ENCODE data around the gene SMIM22. TPM values are rescaled to one million over a fixed set of nuclear protein-coding genes. Genes with fewer than 3 reads are reported as not detected.

The SMIM22 gene
- total and polyA plus RNA-seq, 2 donors (not counting 1 experiment from before 2014, with no cell fraction given) = not detected

- DNase-seq (ENCODE audit: low read depth in 2 of 2) = no peak
- no peak overlapping the region for H3K4me2 ChIP-seq (ENCODE audit: extremely low read depth, insufficient read depth, low read length)
- H3K9ac ChIP-seq (ENCODE audit: insufficient read depth, low read length) = no peak overlapping the region
- no peak overlapping the region for H3K4me3 ChIP-seq (replicated peaks in 1 of 4; ENCODE audit: control extremely low read depth in 1 of 4, insufficient read depth in 1 of 4, low read depth in 3 of 4, low read length in 4 of 4)
- H3K27me3 ChIP-seq (ENCODE audit: control insufficient read depth, insufficient read depth, low read length) = no peaks in the 10 kb centered on the region
- H3K79me2 ChIP-seq (ENCODE audit: control insufficient read depth, insufficient read depth, low read length) = no peaks in the 10 kb centered on the region
- no peaks in the 10 kb centered on the region for H3K36me3 ChIP-seq (ENCODE audit: control insufficient read depth, insufficient read depth, low read length)
- H3K27ac ChIP-seq (ENCODE audit: insufficient read depth, low read length) = no peak overlapping the region
- no peaks in the 10 kb centered on the region for H3K4me1 ChIP-seq (ENCODE audit: control insufficient read depth, extremely low read depth, insufficient read depth, low read length)
- H3K9me3 ChIP-seq (ENCODE audit: control insufficient read depth, insufficient read depth, low read depth, low read length) = no peaks in the 10 kb centered on the region
- H4K20me1 ChIP-seq (ENCODE audit: control insufficient read depth, extremely low read depth, insufficient read depth, low read length) = no peaks in the 10 kb centered on the region
- TF ChIP-seq CTCF (conservative IDR thresholded peaks at IDR 0.05 in 1 of 2, IDR thresholded peaks at IDR 0.05 in 1 of 2; ENCODE audit: low read depth in 1 of 2, low read length in 2 of 2) (no peak), EZH2 (IDR thresholded peaks at IDR 0.05; ENCODE audit: low read length, missing control alignments) (no peak)
- no peak overlapping the region for H2AFZ ChIP-seq (ENCODE audit: low read length)
Observed at GRCh38 chr16:4777339-4778049, 17.7 kb upstream of the SMIM22 start.

- no peak overlapping the region for H3K9ac ChIP-seq (ENCODE audit: insufficient read depth, low read length)
- H3K4me1 ChIP-seq (ENCODE audit: control insufficient read depth, extremely low read depth, insufficient read depth, low read length) = no peaks in the 10 kb centered on the region
- H3K27ac ChIP-seq (ENCODE audit: insufficient read depth, low read length) = no peak overlapping the region
- H3K4me2 ChIP-seq (ENCODE audit: extremely low read depth, insufficient read depth, low read length) = no peak overlapping the region
- no peak overlapping the region for H3K4me3 ChIP-seq (replicated peaks in 1 of 4; ENCODE audit: control extremely low read depth in 1 of 4, insufficient read depth in 1 of 4, low read depth in 3 of 4, low read length in 4 of 4)
- H3K36me3 ChIP-seq (ENCODE audit: control insufficient read depth, insufficient read depth, low read length) = no peaks in the 10 kb centered on the region
- H3K27me3 ChIP-seq (ENCODE audit: control insufficient read depth, insufficient read depth, low read length) = no peaks in the 10 kb centered on the region
- no peaks in the 10 kb centered on the region for H3K9me3 ChIP-seq (ENCODE audit: control insufficient read depth, insufficient read depth, low read depth, low read length)
- no peak overlapping the region for H2AFZ ChIP-seq (ENCODE audit: low read length)
- no peak for DNase-seq (ENCODE audit: low read depth in 2 of 2)
- H3K79me2 ChIP-seq (ENCODE audit: control insufficient read depth, insufficient read depth, low read length) = no peaks in the 10 kb centered on the region
- TF ChIP-seq CTCF (conservative IDR thresholded peaks at IDR 0.05 in 1 of 2, IDR thresholded peaks at IDR 0.05 in 1 of 2; ENCODE audit: low read depth in 1 of 2, low read length in 2 of 2) (no peak), EZH2 (IDR thresholded peaks at IDR 0.05; ENCODE audit: low read length, missing control alignments) (no peak)
- no peaks in the 10 kb centered on the region for H4K20me1 ChIP-seq (ENCODE audit: control insufficient read depth, extremely low read depth, insufficient read depth, low read length)
Observed at GRCh38 chr16:4778050-4778392, 17.1 kb upstream of the SMIM22 start.

GRCh38 chr16:4780235-4780634 is 14.9 kb upstream of the SMIM22 start:
- Histone ChIP-seq H3K4me1 (ENCODE audit: control insufficient read depth, extremely low read depth, insufficient read depth, low read length) (no peaks in the 10 kb centered on the region), H4K20me1 (ENCODE audit: control insufficient read depth, extremely low read depth, insufficient read depth, low read length) (no peaks in the 10 kb centered on the region), H3K27ac (ENCODE audit: insufficient read depth, low read length) (no peak overlapping the region), H3K9me3 (ENCODE audit: control insufficient read depth, insufficient read depth, low read depth, low read length) (no peaks in the 10 kb centered on the region), H3K9ac (ENCODE audit: insufficient read depth, low read length) (no peak overlapping the region), H3K4me3 (replicated peaks in 1 of 4; ENCODE audit: control extremely low read depth in 1 of 4, insufficient read depth in 1 of 4, low read depth in 3 of 4, low read length in 4 of 4) (no peak overlapping the region), H3K4me2 (ENCODE audit: extremely low read depth, insufficient read depth, low read length) (no peak overlapping the region), H3K36me3 (ENCODE audit: control insufficient read depth, insufficient read depth, low read length) (no peaks in the 10 kb centered on the region), H2AFZ (ENCODE audit: low read length) (no peak overlapping the region), H3K79me2 (ENCODE audit: control insufficient read depth, insufficient read depth, low read length) (no peaks in the 10 kb centered on the region), H3K27me3 (ENCODE audit: control insufficient read depth, insufficient read depth, low read length) (no peaks in the 10 kb centered on the region)
- DNase-seq (ENCODE audit: low read depth in 2 of 2) = peak; percentile 9 to 10
- no peak for TF ChIP-seq EZH2 (IDR thresholded peaks at IDR 0.05; ENCODE audit: low read length, missing control alignments)
